Retina (tissue), 1 donor: Measurements from ENCODE around the gene ABCC3.
"Not testable (repeated sequence)": the region's sequence is repeated elsewhere in the genome, so short reads cannot be mapped to it uniquely, and the experiment has no call there.

ENCODE experiments used
- DNase-seq: peaks from one replicate; pipeline ENCODE4 v3.0.0-alpha.2; 2016

Gene ABCC3

DNA sequence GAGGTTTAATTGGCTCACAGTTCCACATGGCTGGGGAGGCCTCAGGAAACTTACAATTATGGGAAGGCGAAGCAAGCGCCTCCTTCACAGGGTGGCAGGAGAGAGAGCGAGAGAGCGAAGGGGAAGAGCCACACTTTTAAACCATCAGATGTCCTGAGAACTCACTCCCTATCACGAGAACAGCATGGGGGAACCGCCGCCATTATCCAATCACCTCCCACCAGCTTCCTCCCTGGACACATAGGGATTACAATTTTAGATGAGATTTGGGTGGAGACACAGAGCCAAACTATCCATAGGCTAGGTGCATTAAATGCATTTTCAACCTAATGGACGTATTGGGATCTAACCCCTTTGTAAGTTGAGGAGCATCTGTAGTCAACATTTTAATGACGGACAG is 78.0 kb downstream of the ABCC3 start:
- no peak for DNase-seq

DNA sequence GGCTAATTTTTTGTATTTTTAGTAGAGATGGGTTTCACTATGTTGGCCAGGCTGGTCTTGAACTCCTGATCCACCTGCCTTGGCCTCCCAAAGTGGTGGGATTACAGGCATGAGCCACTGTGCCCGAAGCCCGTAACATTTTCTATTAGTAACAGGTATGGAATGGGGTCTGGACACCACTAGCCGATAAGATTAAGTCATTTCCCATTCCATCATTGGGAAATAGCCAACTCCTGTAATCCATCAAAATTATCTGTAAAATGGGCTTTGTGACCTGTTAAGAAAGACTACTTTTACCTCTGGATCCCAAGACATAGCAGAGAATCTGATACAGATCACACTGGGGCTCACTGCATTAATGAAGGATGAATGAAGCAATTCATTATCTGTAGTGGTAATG is 80.8 kb downstream of the ABCC3 start:
- DNase-seq = no peak

GRCh38 chr17:50719144-50719923 is 84.7 kb downstream of the ABCC3 start, which contains the start of gene LUC7L3:
TSS of gene LUC7L3 (plus strand) at chr17:50719603. CDS start at chr17:50719733, 130 bp downstream.
- DNase-seq = peak; percentile 100

DNA sequence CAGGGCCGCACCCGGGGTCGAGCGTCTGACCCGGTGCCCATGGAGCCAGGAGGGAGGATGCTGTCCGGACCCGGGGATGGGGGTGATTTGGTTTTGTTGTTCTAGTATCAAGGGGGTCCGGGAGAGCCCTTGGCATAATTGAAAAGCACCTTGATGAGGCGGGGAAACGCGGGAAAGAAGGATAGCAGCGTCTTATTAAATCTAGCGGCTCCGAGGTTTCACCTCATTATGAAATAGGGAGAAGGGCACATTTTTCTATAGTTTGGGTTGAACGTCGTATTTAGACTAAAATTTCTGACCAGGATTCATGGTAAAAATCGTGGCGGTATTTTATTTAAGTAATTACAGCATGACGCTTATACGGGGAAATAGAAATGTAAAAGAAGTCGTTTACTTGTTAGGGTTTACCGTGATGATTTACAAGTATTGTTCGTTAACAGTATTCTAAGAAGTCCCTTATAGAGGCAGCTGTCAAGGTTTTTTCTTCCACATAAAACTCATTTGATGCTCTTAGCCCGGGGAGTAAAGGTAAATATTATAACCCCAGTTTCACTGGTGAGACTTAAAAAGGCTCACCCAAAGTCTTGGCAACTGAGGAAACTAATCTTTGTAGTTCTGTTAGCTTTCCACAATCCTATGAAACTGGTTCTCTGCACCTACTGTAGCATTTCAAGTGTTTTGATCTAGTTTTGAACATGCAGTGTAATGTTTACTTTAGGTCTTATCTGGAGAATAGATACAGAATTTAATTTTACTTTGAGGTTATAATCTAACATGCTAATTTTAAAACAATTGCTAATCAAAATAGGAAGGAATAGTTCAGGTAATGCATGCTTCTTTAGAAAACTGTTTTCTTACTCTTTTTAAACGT is 85.5 kb downstream of the ABCC3 start:
- DNase-seq = no peak

- no peak for DNase-seq
Measured at GRCh38 chr17:50721194-50722010, 86.7 kb downstream of the ABCC3 start.

DNA sequence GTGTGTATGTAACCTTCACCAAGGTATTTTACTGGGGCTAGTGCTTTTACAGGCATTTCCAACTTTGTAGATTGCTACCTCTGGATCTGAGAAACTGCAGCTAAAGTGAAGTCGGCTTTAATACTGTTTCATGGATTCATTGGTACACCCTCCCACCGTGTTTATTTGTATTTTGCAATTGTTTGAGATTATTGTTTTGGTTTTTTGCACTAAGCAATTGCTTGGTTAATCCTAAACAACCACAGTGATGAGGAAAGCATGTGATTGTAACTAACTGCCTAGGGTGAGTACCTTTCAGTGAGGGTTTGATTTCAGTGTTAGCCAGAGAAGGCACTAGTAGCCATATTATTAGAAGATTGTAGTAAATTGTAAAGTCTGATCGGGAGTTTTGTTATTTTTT is 88.1 kb downstream of the ABCC3 start:
- no peak for DNase-seq

- DNase-seq = not testable (repeated sequence)
Measured at GRCh38 chr17:50724622-50725021, 89.9 kb downstream of the ABCC3 start.

GRCh38 chr17:50725769-50726655 is 91.3 kb downstream of the ABCC3 start:
- DNase-seq = no peak

DNA sequence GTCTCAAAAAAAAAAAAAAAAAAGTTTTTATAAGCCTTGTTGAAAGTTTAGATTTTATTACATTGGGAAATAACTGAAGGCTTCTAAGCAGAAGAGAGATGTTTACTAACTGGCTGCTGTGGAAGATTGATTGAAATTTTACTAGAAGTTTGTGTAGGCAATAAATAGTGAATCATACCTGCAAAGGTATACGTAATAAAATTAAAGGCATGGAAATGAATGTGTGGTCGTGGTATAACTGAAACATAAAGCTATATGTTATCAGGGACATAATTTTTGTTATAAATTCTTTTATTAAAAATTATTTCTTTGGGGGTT is 93.4 kb downstream of the ABCC3 start:
- no peak for DNase-seq

GRCh38 chr17:50728881-50729765 is 94.4 kb downstream of the ABCC3 start:
- no peak for DNase-seq

GRCh38 chr17:50731575-50732460 is 97.1 kb downstream of the ABCC3 start:
- DNase-seq = no peak

- no peak for DNase-seq
Measured at GRCh38 chr17:50735287-50735686, 100.6 kb downstream of the ABCC3 start.

DNA sequence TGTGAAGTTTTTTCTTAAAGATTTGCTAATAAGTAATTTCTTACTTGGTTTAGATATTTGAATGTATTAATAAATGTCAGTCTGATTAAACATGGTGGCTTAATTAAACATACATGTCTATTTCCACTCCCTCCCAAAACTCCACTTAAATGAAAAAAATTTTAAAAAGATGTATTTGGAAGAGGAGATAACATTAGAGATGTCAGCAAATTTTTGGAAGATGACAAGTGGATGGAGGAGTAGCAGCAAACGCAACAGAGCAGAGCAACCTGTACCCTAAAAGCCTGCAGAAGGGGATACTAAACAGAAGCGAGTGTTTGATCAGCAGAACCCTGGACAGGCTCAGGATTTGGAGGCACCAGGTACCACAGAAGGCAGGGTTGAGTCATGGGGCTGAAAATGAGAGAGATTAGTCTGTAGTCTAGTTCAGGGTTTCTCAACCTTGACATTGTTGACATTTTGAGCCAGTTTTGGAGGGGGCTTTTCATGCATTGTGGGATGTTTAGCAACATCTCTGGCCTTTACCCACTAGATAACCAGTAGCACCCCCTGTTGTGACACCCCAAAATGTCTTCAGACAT is 102.5 kb downstream of the ABCC3 start:
- DNase-seq = no peak

DNA sequence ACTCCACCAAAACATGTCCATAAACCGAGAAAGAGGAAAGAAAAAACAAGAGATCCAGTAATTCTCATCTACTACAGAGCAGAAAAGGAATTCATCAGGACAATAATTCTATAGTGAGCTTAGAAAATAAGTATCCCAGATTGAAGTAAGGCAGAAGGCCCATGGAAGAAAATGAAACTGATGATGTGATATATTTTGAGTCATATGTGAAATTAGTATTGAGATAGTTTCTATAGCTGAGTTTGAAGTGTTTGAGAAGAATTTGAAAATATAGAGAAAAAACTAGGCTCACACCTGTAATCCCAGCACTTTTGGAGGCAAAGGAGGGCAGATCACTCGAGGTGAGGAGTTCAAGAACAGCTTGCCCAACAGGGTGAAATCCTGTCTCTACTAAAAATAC is 104.4 kb downstream of the ABCC3 start:
- no peak for DNase-seq
